GM12878 (cell line): ENCODE results near the gene DNAJB11. TPM values are rescaled to one million over a fixed set of nuclear protein-coding genes. Genes with fewer than 3 reads are reported as not detected.

Experiments used
- ATAC-seq: fragments of 200-7000 bp; cut with Tn5 transposase; 3 replicates; pipeline ENCODE4 v1.9.1; 2020; ENCODE audit warnings: mild to moderate bottlenecking, moderate library complexity
- BruUV-seq: library from RNA; stranded (reverse); fragments of 400-500 nt; replicated peaks from 2 replicates; lab custom pipeline; 2021; lab: Mats Ljungman, UMichigan
- CTCF ChIA-PET: fragments of 300-600 bp; sonication (Branson Sonifier 250); formaldehyde crosslinking; extraction: SDS; loops from one replicate; lab custom pipeline; 2021; ENCODE audit warnings: inconsistent platforms; lab: Yijun Ruan, JAX
- POLR2A ChIA-PET: fragments of 350-600 bp; formaldehyde crosslinking; extraction: SDS; loops from one replicate; lab custom pipeline; 2021; ENCODE audit warnings: inconsistent platforms; lab: Charles Lee
- RAD21 ChIA-PET: fragments of 300-600 bp; sonication (Branson Sonifier 250); formaldehyde crosslinking; loops from one replicate; lab custom pipeline; 2023; ENCODE audit warnings: antibody characterized with exemption; ENCODE audit not compliant: unreplicated experiment; lab: Charles Lee
- SMC1A ChIA-PET: fragments of 300-600 bp; sonication (Branson Sonifier 250); formaldehyde crosslinking; loops from one replicate; lab custom pipeline; 2023; ENCODE audit not compliant: unreplicated experiment, uncharacterized antibody; lab: Charles Lee
- DNase-seq: peaks from one replicate; pipeline ENCODE4 v3.0.0-alpha.2; 2011; ENCODE audit warnings: low read depth, low spot score
- FAIRE-seq: peaks from 3 replicates; lab custom pipeline; 2011; peaks lifted over from hg19 to GRCh38; lab: Jason Lieb, UNC
- H2AFZ ChIP-seq: 2 replicates; pipeline ENCODE4 v1.6.0; 2011; ENCODE audit warnings: low read depth, low read length, control low read depth; ENCODE audit not compliant: control insufficient read depth
- H3K27ac ChIP-seq: 2 replicates; pipeline ENCODE4 v1.5.1; 2011; ENCODE audit warnings: control low read depth; ENCODE audit not compliant: control insufficient read depth, insufficient read depth
- H3K27me3 ChIP-seq, 2 experiments: replicated peaks in 1 of 2; 2 replicates each; pipeline versions ENCODE4 v1.6.0 to v1.6.1; 2011; ENCODE audit warnings: low read length in 1 of 2; ENCODE audit not compliant: control insufficient read depth in 2 of 2, insufficient read depth in 2 of 2
- H3K36me3 ChIP-seq, 2 experiments: 2 replicates each; pipeline ENCODE4 v1.5.1; 2011; ENCODE audit warnings: low read length in 1 of 2; ENCODE audit not compliant: control insufficient read depth in 2 of 2, insufficient read depth in 2 of 2
- H3K4me1 ChIP-seq: 2 replicates; pipeline ENCODE4 v1.6.1; 2011; ENCODE audit warnings: mild to moderate bottlenecking, low read length, moderate library complexity, mixed read lengths; ENCODE audit not compliant: control insufficient read depth, insufficient read depth
- H3K4me2 ChIP-seq: 2 replicates; pipeline ENCODE4 v1.6.0; 2011; ENCODE audit warnings: control low read depth; ENCODE audit not compliant: control insufficient read depth, insufficient read depth
- H3K4me3 ChIP-seq: fragments of 200-600 bp; sonication (generic); 2 replicates; pipeline ENCODE4 v1.5.1; 2016
- H3K79me2 ChIP-seq: 2 replicates; pipeline ENCODE4 v1.6.0; 2011; ENCODE audit warnings: low read length; ENCODE audit not compliant: control insufficient read depth, insufficient read depth
- H3K9ac ChIP-seq: 2 replicates; pipeline ENCODE4 v1.8.0; 2011; ENCODE audit warnings: low read length, control low read depth, mixed read lengths; ENCODE audit not compliant: control insufficient read depth, insufficient read depth
- H3K9me3 ChIP-seq: replicated peaks from 3 replicates; pipeline ENCODE4 v1.5.1; 2011; ENCODE audit warnings: mild to moderate bottlenecking, low read length; ENCODE audit not compliant: control insufficient read depth, insufficient read depth
- H4K20me1 ChIP-seq: 2 replicates; pipeline ENCODE4 v1.6.0; 2011; ENCODE audit not compliant: control insufficient read depth, insufficient read depth
- CBX3 ChIP-seq: fragments of 200-600 bp; sonication (generic); IDR thresholded peaks from 2 replicates; pipeline ENCODE4 v1.6.1; 2016; ENCODE audit warnings: low read depth, borderline replicate concordance
- CBX5 ChIP-seq: sonication (generic); IDR thresholded peaks from 2 replicates; pipeline ENCODE4 v1.6.1; 2016; ENCODE audit warnings: low read depth, moderate library complexity, mild to moderate bottlenecking, inconsistent platforms
- CHD4 ChIP-seq: fragments of 200-600 bp; sonication (generic); IDR thresholded peaks from 2 replicates; pipeline ENCODE4 v1.6.1; 2016; ENCODE audit warnings: mild to moderate bottlenecking
- CREB1 ChIP-seq: IDR thresholded peaks from 2 replicates; pipeline ENCODE4 v1.6.1; 2012; ENCODE audit warnings: low read depth, mild to moderate bottlenecking, inconsistent platforms
- ETV6 ChIP-seq, 2 experiments: fragments of 450-650 bp in 1 of 2; IDR thresholded peaks in 1 of 2; conservative IDR thresholded peaks in 1 of 2; 2 replicates each; pipeline ENCODE4 v1.6.1; 2014; ENCODE audit warnings: antibody characterized with exemption in 1 of 2, borderline replicate concordance in 1 of 2, low read depth in 1 of 2, mild to moderate bottlenecking in 1 of 2, moderate library complexity in 1 of 2
- EZH2 ChIP-seq: IDR thresholded peaks from 2 replicates; pipeline ENCODE4 v1.6.1; 2012; ENCODE audit warnings: low read depth, mild to moderate bottlenecking, control low read depth, inconsistent platforms, low read length, borderline replicate concordance; ENCODE audit not compliant: control insufficient read depth
- IKZF2 ChIP-seq, 2 experiments: fragments of 450-650 bp; IDR thresholded peaks; 2 replicates each; pipeline ENCODE4 v1.6.1; 2017; ENCODE audit warnings: mild to moderate bottlenecking in 2 of 2, moderate library complexity in 2 of 2
- NFXL1 ChIP-seq: fragments of 450-650 bp; IDR thresholded peaks from 2 replicates; pipeline ENCODE4 v1.6.1; 2017; ENCODE audit warnings: antibody characterized with exemption, mild to moderate bottlenecking, borderline replicate concordance
- PKNOX1 ChIP-seq: fragments of 450-650 bp; IDR thresholded peaks from 2 replicates; pipeline ENCODE4 v1.6.1; 2016; ENCODE audit warnings: mild to moderate bottlenecking
- SIX5 ChIP-seq: IDR thresholded peaks from 2 replicates; pipeline ENCODE4 v1.6.1; 2011; ENCODE audit warnings: mild to moderate bottlenecking, low read depth, low read length, moderate library complexity; ENCODE audit not compliant: severe bottlenecking
- ZNF24 ChIP-seq: fragments of 450-650 bp; IDR thresholded peaks from 2 replicates; pipeline ENCODE4 v1.6.1; 2017; ENCODE audit warnings: antibody characterized with exemption, mild to moderate bottlenecking
- WGBS: methylation state at CpG from one replicate; pipeline ENCODE4 v1.1.6; 2016; ENCODE audit warnings: low lambda C conversion rate; ENCODE audit not compliant: insufficient replicate concordance, insufficient coverage; ENCODE audit errors: missing lambda C conversion rate; 5-methylcytosine and 5-hydroxymethylcytosine counted together
- in situ Hi-C: fragments of 300-500 bp; cut with MboI; formaldehyde crosslinking; loops from 9 replicates; pipeline ENCODE4 v1.14.3; 2018; ENCODE audit warnings: mixed read lengths
- intact Hi-C: fragments of 100-400 bp; cut with micrococcal nuclease; formaldehyde crosslinking; loops from one replicate; pipeline ENCODE4 v1.14.2; 2022; ENCODE audit not compliant: unreplicated experiment
- polyA plus RNA-seq, 11 experiments: library from polyadenylated mRNA; depleted of rRNA in 4 of 11; unstranded in 6 of 11; stranded (reverse) in 5 of 11; fragments of >200 nt; fragmentation: Nextera tagmentation in 4 of 11; fragmentation: Illumina TruSeq in 1 of 11; extraction: Ambion mirVana in 4 of 11; extraction: Trizol in 1 of 11; gene quantifications; 1 replicate in 1 of 11; 2 replicates in 10 of 11; pipeline versions ENCODE4 v1.2.1 to v1.2.3, GENCODE V29; 2011 to 2016; ENCODE audit warnings: inconsistent platforms in 2 of 11, missing spikeins in 2 of 11, low read depth in 1 of 11
- total RNA-seq, 4 experiments: library from RNA; depleted of rRNA in 3 of 4; stranded (reverse); fragments of >200 nt in 3 of 4; fragmentation: Illumina TruSeq in 1 of 4; extraction: Trizol in 1 of 4; gene quantifications; 2 replicates each; pipeline versions ENCODE4 v1.2.1 to v1.2.3, GENCODE V29; 2013 to 2021

The DNAJB11 gene
- total and polyA plus RNA-seq, 10 of the 15 experiments (the other 5 are each of a cell fraction or from before 2014, with no cell fraction given) = 16.2 to 135 (median 57.8) TPM

- 58% methylated on average over 3 of the region's 3 CpGs for WGBS
- Histone ChIP-seq H2AFZ (no peak overlapping the region), H3K4me3 (no peak overlapping the region), H4K20me1 (no peaks in the 10 kb centered on the region), H3K27ac (no peak overlapping the region), H3K9me3 (no peaks in the 10 kb centered on the region), H3K36me3 (no peaks in the 10 kb centered on the region), H3K4me1 (no peaks in the 10 kb centered on the region), H3K79me2 (no peaks in the 10 kb centered on the region), H3K4me2 (no peak overlapping the region), H3K27me3 (peaks cover 0 to 2% of the 10 kb centered on the region in 2 experiments; a peak in 1 of 4 replicates), H3K9ac (no peak overlapping the region)
- no peak for DNase-seq
- no peak for FAIRE-seq
- BruUV-seq = no TSS peak
- no peak for TF ChIP-seq IKZF2 (IDR thresholded peaks at IDR 0.05)
- TF ChIP-seq ZNF24 = no peak
- no peak for TF ChIP-seq ETV6 (conservative IDR thresholded peaks at IDR 0.05 in 1 of 2, IDR thresholded peaks at IDR 0.05 in 1 of 2; ENCODE audit: borderline replicate concordance in 1 of 2, low read depth in 1 of 2)
- TF ChIP-seq NFXL1 = no peak
- TF ChIP-seq CHD4 = no peak
- no peak for TF ChIP-seq SIX5
- no peak for TF ChIP-seq PKNOX1
- TF ChIP-seq CREB1 = no peak
- TF ChIP-seq CBX5 = no peak
- TF ChIP-seq EZH2 = no peak
- no peak for TF ChIP-seq CBX3
- ChIA-PET SMC1A (no interaction called here), CTCF (interaction anchor here (1.1 to 2.0 kb wide), 3 partner anchors 21 to 650 kb away, joined by 5 read pairs; no protein-coding TSS in a partner anchor), POLR2A (no interaction called here), RAD21 (no interaction called here)
- no peak for ATAC-seq
- intact Hi-C loops = no loop called here
- in situ Hi-C loops = no loop called here
Observed at GRCh38 chr3:186593862-186594261, 23.3 kb downstream of the DNAJB11 start.
